Psoas muscle (tissue), 8 donors: ENCODE measurements around the gene LCP2. TPM values are rescaled to one million over a fixed set of nuclear protein-coding genes. Genes with fewer than 3 reads are reported as not detected.

Experiments
- ATAC-seq, 4 donors: fragments of 200-7000 bp; cut with Tn5 transposase; one replicate each; pipeline ENCODE4 v1.9.1; 2020; ENCODE audit warnings: moderate library complexity in 3 of 4, mild to moderate bottlenecking in 2 of 4
- DNase-seq, 2 donors: peaks; one replicate each; pipeline ENCODE4 v3.0.0-alpha.2; 2020
- H3K27ac ChIP-seq: fragments of 200-600 bp; one replicate; pipeline ENCODE4 v1.8.0; 2022
- H3K27me3 ChIP-seq, 3 donors: fragments of 200-600 bp in 1 of 3; one replicate each; pipeline versions ENCODE4 v1.6.1 to v1.8.0; 2013 to 2022; ENCODE audit warnings: low read length in 2 of 3, mild to moderate bottlenecking in 2 of 3, moderate library complexity in 1 of 3; ENCODE audit not compliant: insufficient read depth in 3 of 3
- H3K36me3 ChIP-seq, 2 donors: fragments of 200-600 bp in 1 of 2; one replicate each; pipeline versions ENCODE4 v1.6.1 to v1.8.0; 2013 to 2022; ENCODE audit warnings: low read depth in 1 of 2, mild to moderate bottlenecking in 1 of 2, moderate library complexity in 1 of 2; ENCODE audit not compliant: insufficient read depth in 1 of 2
- H3K4me1 ChIP-seq: fragments of 200-600 bp; one replicate; pipeline ENCODE4 v1.8.0; 2022
- H3K4me3 ChIP-seq: fragments of 200-600 bp; one replicate; pipeline ENCODE4 v1.8.0; 2022; ENCODE audit warnings: mild to moderate bottlenecking
- H3K9me3 ChIP-seq: fragments of 200-600 bp; one replicate; pipeline ENCODE4 v1.8.0; 2022
- CTCF ChIP-seq: fragments of 200-600 bp; IDR thresholded peaks from one replicate; pipeline ENCODE4 v1.8.0; 2022; ENCODE audit warnings: antibody characterized with exemption
- WGBS, 3 donors: extraction: QIAGEN DNeasy Blood & Tissue Kit; methylation state at CpG; one replicate each; pipeline versions ENCODE4 v1.1.6 to v1.1.7; 2013; 5-methylcytosine and 5-hydroxymethylcytosine counted together
- intact Hi-C, 2 donors: fragments of 100-400 bp; cut with DNase I; formaldehyde crosslinking; loops; one replicate each; pipeline versions ENCODE4 v1.11.0 to v1.14.2; 2022
- polyA plus RNA-seq, 3 donors: library from polyadenylated mRNA; stranded (reverse); fragments of 200-250 nt; gene quantifications; one replicate each; pipeline ENCODE4 v1.2.3, GENCODE V29; 2013
- total RNA-seq, 4 donors: library from RNA; stranded (reverse); fragmentation: NEBNext Ultra II Directional in 2 of 4; extraction: Animal tissue kit (Norgen Biotek cat#: 25700) in 2 of 4; gene quantifications; one replicate each; pipeline versions ENCODE4 v1.2.1 to v1.2.4, GENCODE V29; 2021 to 2023
- donor health status: healthy with polysubstance abuse.
- donor health status: DM: no; HTN: no; CAD: no; lungs with moderate emphysema.
- donor health status: Bipolar disorder and iron deficiency.
- donor health status: healthy.
- donor health status: DM: yes; HTN: yes; CAD: no.
- donor health status: DM: no; HTN: no; CAD: no.
- donor health status: DM: no; HTN: no; CAD: no.
- donor health status: DM: yes; HTN: yes; CAD: no.

LCP2 gene
- total and polyA plus RNA-seq, 7 donors: 0.76 to 6.0 (median 4.2) TPM

GRCh38 chr5:170289764-170290163 is 7.8 kb downstream of the LCP2 start:
- ATAC-seq: peak; percentile 23 to 78 (median 68)
- Histone ChIP-seq H3K27me3 (peaks cover 0 to 3% (median 0%) of the 10 kb centered on the region in 3 donors), H3K4me3 (no peak overlapping the region), H3K27ac (no peak overlapping the region), H3K9me3 (peaks cover 4% of the 10 kb centered on the region), H3K4me1 (no peaks in the 10 kb centered on the region), H3K36me3 (no peaks in the 10 kb centered on the region)
- intact Hi-C loops: no loop called here
- TF ChIP-seq CTCF: no peak
- peak; percentile 53 to 70 for DNase-seq
- WGBS, 3 donors: 44 to 57% (median 52%) methylated on average over 4 of the region's 4 CpGs

- Histone ChIP-seq H3K4me1 (no peaks in the 10 kb centered on the region), H3K36me3 (no peaks in the 10 kb centered on the region), H3K27ac (no peak overlapping the region), H3K4me3 (no peak overlapping the region), H3K27me3 (peaks cover 0 to 3% (median 0%) of the 10 kb centered on the region in 3 donors), H3K9me3 (peaks cover 4% of the 10 kb centered on the region)
- intact Hi-C loops: no loop called here
- ATAC-seq (no peak), DNase-seq (no peak)
- no peak for TF ChIP-seq CTCF
- WGBS, 3 donors: 49 to 75% (median 71%) methylated on average over 3 of the region's 3 CpGs
Observed at GRCh38 chr5:170289121-170289520, 8.5 kb downstream of the LCP2 start.

GRCh38 chr5:170288551-170288950 is 9.0 kb downstream of the LCP2 start:
- DNase-seq (no peak), ATAC-seq (no peak)
- no peak overlapping the region for H3K4me3 ChIP-seq
- H3K4me1 ChIP-seq: no peaks in the 10 kb centered on the region
- no peak for TF ChIP-seq CTCF
- no peaks in the 10 kb centered on the region for H3K36me3 ChIP-seq
- H3K9me3 ChIP-seq: peaks cover 4% of the 10 kb centered on the region
- no peak overlapping the region for H3K27ac ChIP-seq
- H3K27me3 ChIP-seq: peaks cover 0 to 3% (median 0%) of the 10 kb centered on the region in 3 donors
- intact Hi-C loops: no loop called here
- 55 to 76% (median 57%) methylated on average over 3 of the region's 3 CpGs for WGBS, 3 donors

- TF ChIP-seq CTCF: no peak
- WGBS, 3 donors: 53 to 65% (median 64%) methylated on average over 2 of the region's 2 CpGs
- intact Hi-C loops: no loop called here
Observed at GRCh38 chr5:170288151-170288550, 9.4 kb downstream of the LCP2 start.

DNA sequence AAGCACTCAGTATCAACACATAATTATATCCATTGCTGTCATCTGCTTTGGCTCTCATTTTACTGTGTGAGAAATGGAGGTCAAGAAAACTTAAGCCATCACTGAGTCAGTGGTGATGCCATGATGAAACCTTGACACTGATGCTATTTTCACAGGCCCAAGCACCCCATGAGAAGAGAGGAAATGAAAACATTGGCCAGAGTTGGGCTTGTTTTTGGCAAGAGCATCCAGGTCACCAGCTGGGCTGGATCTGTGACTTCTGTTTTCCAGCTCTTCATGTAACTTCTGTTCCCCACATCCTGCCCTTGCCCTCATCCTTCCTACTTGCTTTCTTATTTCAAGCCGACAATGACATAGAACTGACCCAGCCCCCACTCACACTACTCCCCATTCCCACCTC is 10.0 kb downstream of the LCP2 start:
- Histone ChIP-seq H3K27ac (peak overlapping the region; percentile 36), H3K9me3 (peaks cover 4% of the 10 kb centered on the region), H3K27me3 (peaks cover 0 to 3% (median 0%) of the 10 kb centered on the region in 3 donors), H3K4me3 (no peak overlapping the region), H3K36me3 (no peaks in the 10 kb centered on the region), H3K4me1 (no peaks in the 10 kb centered on the region)
- WGBS, 3 donors: 19 to 41% (median 25%) methylated on average over 1 of the region's 1 CpG
- peak; percentile 7 to 80 (median 65) for ATAC-seq
- intact Hi-C loops: no loop called here
- DNase-seq: peak; percentile 55 to 70
- no peak for TF ChIP-seq CTCF

More at GRCh38 chr5:170288151-170288550, 9.4 kb downstream of the LCP2 start:
- no peak for ATAC-seq
- Histone ChIP-seq H3K9me3 (peaks cover 4% of the 10 kb centered on the region), H3K4me1 (no peaks in the 10 kb centered on the region), H3K36me3 (no peaks in the 10 kb centered on the region), H3K4me3 (no peak overlapping the region), H3K27ac (no peak overlapping the region), H3K27me3 (peaks cover 0 to 3% (median 0%) of the 10 kb centered on the region in 3 donors)
- no peak for DNase-seq
